ENCODE data around the gene PGA5.

DNA sequence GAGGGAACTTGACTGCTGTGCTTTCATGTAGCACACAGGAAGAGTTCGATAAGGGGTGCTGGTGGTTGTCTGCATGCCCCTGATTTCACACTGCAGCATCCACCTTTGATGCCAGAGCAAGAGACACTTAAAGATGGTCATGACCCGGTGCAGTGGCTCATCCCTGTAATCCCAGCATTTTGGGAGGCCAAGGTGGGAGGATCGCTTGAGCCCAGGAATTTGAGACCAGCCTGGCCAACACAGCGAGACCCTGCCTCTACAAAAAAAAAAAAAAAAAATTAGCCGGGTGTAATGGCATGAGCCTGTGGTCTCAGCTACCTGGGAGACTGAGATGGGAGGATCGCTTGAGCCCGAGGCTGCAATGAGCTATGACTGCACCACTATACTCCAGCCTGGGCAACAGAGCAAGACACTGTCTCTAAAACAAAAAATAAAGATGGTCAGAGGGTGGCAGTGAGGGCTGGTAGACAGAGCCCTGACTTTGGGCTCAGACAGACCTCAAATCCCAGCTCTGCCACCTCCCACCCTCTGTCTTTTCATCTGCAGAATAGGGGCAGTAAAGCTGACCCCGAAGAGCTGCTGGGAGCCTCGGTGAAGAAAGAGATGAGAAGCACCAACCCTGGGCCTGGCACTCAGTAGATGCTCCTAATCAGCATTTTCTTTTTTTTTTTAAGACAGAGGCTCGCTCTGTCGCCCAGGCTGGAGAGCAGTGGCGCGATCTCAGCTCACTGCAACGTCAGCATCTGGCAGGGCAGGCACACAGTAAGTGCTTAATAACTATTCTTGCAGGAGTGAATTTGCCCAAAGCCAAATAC, 36.4 kb downstream of the PGA5 start:
- TF ChIP-seq, protein P1, sequence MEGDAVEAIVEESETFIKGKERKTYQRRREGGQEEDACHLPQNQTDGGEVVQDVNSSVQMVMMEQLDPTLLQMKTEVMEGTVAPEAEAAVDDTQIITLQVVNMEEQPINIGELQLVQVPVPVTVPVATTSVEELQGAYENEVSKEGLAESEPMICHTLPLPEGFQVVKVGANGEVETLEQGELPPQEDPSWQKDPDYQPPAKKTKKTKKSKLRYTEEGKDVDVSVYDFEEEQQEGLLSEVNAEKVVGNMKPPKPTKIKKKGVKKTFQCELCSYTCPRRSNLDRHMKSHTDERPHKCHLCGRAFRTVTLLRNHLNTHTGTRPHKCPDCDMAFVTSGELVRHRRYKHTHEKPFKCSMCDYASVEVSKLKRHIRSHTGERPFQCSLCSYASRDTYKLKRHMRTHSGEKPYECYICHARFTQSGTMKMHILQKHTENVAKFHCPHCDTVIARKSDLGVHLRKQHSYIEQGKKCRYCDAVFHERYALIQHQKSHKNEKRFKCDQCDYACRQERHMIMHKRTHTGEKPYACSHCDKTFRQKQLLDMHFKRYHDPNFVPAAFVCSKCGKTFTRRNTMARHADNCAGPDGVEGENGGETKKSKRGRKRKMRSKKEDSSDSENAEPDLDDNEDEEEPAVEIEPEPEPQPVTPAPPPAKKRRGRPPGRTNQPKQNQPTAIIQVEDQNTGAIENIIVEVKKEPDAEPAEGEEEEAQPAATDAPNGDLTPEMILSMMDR (IDR thresholded peaks at IDR 0.05 in 8 of 11, conservative IDR thresholded peaks at IDR 0.05 in 3 of 11), result no peak
- TF ChIP-seq POLR2A (IDR thresholded peaks at IDR 0.05), result no peak
- no peak for TF ChIP-seq POLR2AphosphoS5 (IDR thresholded peaks at IDR 0.05)

All from spleen (tissue), 7 donors.